ENCODE data around the gene CLDN6. TPM values are rescaled to one million over a fixed set of nuclear protein-coding genes. Genes with fewer than 3 reads are reported as not detected.

Gene CLDN6
- total and polyA plus RNA-seq, 2 of the 13 experiments (the other 11 are each of a cell fraction or from before 2014, with no cell fraction given): 5.9 to 7.6 TPM

GRCh38 chr16:2981177-2981898, 36.6 kb downstream of the CLDN6 start (continued):
- TF ChIP-seq ZBTB44 (CRISPR knock-in tag; IDR thresholded peaks at IDR 0.05) (no peak), RELA (CRISPR knock-in tag; IDR thresholded peaks at IDR 0.05) (no peak), NR2F2 (IDR thresholded peaks at IDR 0.05; ENCODE audit: borderline replicate concordance, low read depth) (0 out of 2 replicates have a peak, but pooled peaks have one; percentile 27), IRF2 (CRISPR knock-in tag; IDR thresholded peaks at IDR 0.05) (peak; percentile 35; the same call in 1 of the 2 replicates), ZNF7 (CRISPR knock-in tag; IDR thresholded peaks at IDR 0.05) (0 out of 2 replicates have a peak, but pooled peaks have one; percentile 37), PCBP2 (optimal IDR thresholded peaks at IDR 0.05; ENCODE audit: low read depth, low read length, poor library complexity, severe bottlenecking) (no peak), ZNF549 (CRISPR knock-in tag; IDR thresholded peaks at IDR 0.05) (no peak), NR2F1 (CRISPR knock-in tag; IDR thresholded peaks at IDR 0.05) (no peak), ZFP36L1 (CRISPR knock-in tag; IDR thresholded peaks at IDR 0.05) (no peak), HNF4A (CRISPR knock-in tag; IDR thresholded peaks at IDR 0.05) (peak; percentile 77), ZNF264 (CRISPR knock-in tag; IDR thresholded peaks at IDR 0.05) (0 out of 2 replicates have a peak, but pooled peaks have one; percentile 12), HMGXB3 (CRISPR knock-in tag; IDR thresholded peaks at IDR 0.05; ENCODE audit: borderline replicate concordance) (0 out of 2 replicates have a peak, but pooled peaks have one; percentile 36), HMG20B (CRISPR knock-in tag; conservative IDR thresholded peaks at IDR 0.05) (no peak), SP5 (CRISPR knock-in tag; IDR thresholded peaks at IDR 0.05; ENCODE audit: borderline replicate concordance, low read depth) (no peak), ZNF3 (CRISPR knock-in tag; IDR thresholded peaks at IDR 0.05) (no peak), ZNF746 (CRISPR knock-in tag; IDR thresholded peaks at IDR 0.05) (peak; percentile 26; the same call in 1 of the 2 replicates), PLRG1 (conservative IDR thresholded peaks at IDR 0.05) (no peak), RFX5 (IDR thresholded peaks at IDR 0.05; ENCODE audit: low read depth, low read length) (no peak), ZNF383 (CRISPR knock-in tag; IDR thresholded peaks at IDR 0.05; ENCODE audit: borderline replicate concordance) (0 out of 2 replicates have a peak, but pooled peaks have one; percentile 10), RBM22 (optimal IDR thresholded peaks at IDR 0.05; ENCODE audit: low read length) (no peak), ZNF563 (CRISPR knock-in tag; IDR thresholded peaks at IDR 0.05) (peak; percentile 53; the same call in 1 of the 2 replicates), DMAP1 (CRISPR knock-in tag; IDR thresholded peaks at IDR 0.05) (peak; percentile 41; the same call in 1 of the 2 replicates), ZNF317 (CRISPR knock-in tag; IDR thresholded peaks at IDR 0.05) (peak; percentile 14; the same call in 1 of the 2 replicates), ZNF30 (CRISPR knock-in tag; IDR thresholded peaks at IDR 0.05) (no peak)
